HG03439 (cell line): ENCODE data around the gene TREML2.

Experiments used
- ATAC-seq: cut with Tn5 transposase; IDR thresholded peaks from one replicate; pipeline ENCODE4 v1.9.1; 2021; ENCODE audit warnings: mild to moderate bottlenecking, moderate library complexity; ENCODE audit not compliant: unreplicated experiment

The TREML2 gene

GRCh38 chr6:41153992-41154625 is 46.8 kb downstream of the TREML2 start, which contains the start of gene TREML1:
TREML1 (minus strand) TSS chr6:41154347; CDS start chr6:41154288, 59 bp downstream.
- ATAC-seq = no peak

GRCh38 chr6:41153451-41153850 is 47.5 kb downstream of the TREML2 start:
- ATAC-seq = no peak

GRCh38 chr6:41150671-41151070 is 50.3 kb downstream of the TREML2 start:
- ATAC-seq = no peak

GRCh38 chr6:41147917-41148316 is 53.0 kb downstream of the TREML2 start:
- no peak for ATAC-seq
